HUES48 (cell line): Measurements from ENCODE around the gene UFC1.
A peak's percentile ranks its signal among the peaks of the same experiment; 100 is the strongest.

Experiments
- H3K27ac ChIP-seq: one replicate; pipeline ENCODE4 v1.7.0; 2013; ENCODE audit warnings: low read depth, low read length, inconsistent platforms
- H3K27me3 ChIP-seq: 2 replicates; pipeline ENCODE4 v1.6.1; 2013; ENCODE audit warnings: mild to moderate bottlenecking, low read length; ENCODE audit not compliant: control insufficient read depth, insufficient read depth
- H3K36me3 ChIP-seq: 2 replicates; pipeline ENCODE4 v1.6.1; 2013; ENCODE audit warnings: low read length; ENCODE audit not compliant: control insufficient read depth, insufficient read depth
- H3K4me1 ChIP-seq: 2 replicates; pipeline ENCODE4 v1.6.1; 2013; ENCODE audit warnings: mild to moderate bottlenecking, low read length; ENCODE audit not compliant: control insufficient read depth, insufficient read depth
- H3K4me3 ChIP-seq: 2 replicates; pipeline ENCODE4 v1.5.1; 2013; ENCODE audit warnings: mild to moderate bottlenecking, low read depth, low read length
- H3K9ac ChIP-seq: 2 replicates; pipeline ENCODE4 v1.6.1; 2013; ENCODE audit warnings: mild to moderate bottlenecking, low read depth, low read length, moderate library complexity
- H3K9me3 ChIP-seq: 2 replicates; pipeline ENCODE4 v1.6.1; 2013; ENCODE audit warnings: low read length; ENCODE audit not compliant: control insufficient read depth, insufficient read depth

The UFC1 gene

DNA sequence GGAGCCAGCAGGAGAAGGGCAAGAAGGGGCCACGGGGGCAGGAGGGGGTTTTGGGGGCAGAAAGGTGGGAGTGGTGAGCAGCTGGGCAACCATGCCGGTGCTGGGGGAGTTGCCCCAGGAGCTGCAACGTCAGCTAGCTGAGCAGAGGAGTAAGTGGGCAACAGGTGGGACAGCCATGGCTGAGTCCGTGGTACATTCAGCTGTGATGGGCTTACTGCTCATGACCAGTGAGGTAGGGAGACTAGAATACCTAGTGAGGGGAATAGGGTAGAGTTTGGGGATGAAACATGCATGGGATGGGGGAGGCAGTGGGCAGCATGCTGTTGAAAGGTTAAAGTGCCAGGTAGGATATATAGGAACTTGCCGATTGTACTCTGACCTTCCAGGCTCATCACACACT is 7.9 kb downstream of the UFC1 start:
- Histone ChIP-seq H3K4me3 (no peak overlapping the region), H3K9ac (no peak overlapping the region), H3K27ac (no peak overlapping the region), H3K36me3 (peaks cover 53% of the 10 kb centered on the region), H3K9me3 (no peaks in the 10 kb centered on the region), H3K27me3 (no peaks in the 10 kb centered on the region), H3K4me1 (peaks cover 3% of the 10 kb centered on the region; the same call in 1 of the 2 replicates)

GRCh38 chr1:161162052-161162451 is 8.3 kb downstream of the UFC1 start:
- Histone ChIP-seq H3K4me1 (peaks cover 3% of the 10 kb centered on the region; the same call in 1 of the 2 replicates), H3K36me3 (peaks cover 50% of the 10 kb centered on the region), H3K4me3 (no peak overlapping the region), H3K27ac (no peak overlapping the region), H3K9ac (no peak overlapping the region), H3K9me3 (no peaks in the 10 kb centered on the region), H3K27me3 (no peaks in the 10 kb centered on the region)

DNA sequence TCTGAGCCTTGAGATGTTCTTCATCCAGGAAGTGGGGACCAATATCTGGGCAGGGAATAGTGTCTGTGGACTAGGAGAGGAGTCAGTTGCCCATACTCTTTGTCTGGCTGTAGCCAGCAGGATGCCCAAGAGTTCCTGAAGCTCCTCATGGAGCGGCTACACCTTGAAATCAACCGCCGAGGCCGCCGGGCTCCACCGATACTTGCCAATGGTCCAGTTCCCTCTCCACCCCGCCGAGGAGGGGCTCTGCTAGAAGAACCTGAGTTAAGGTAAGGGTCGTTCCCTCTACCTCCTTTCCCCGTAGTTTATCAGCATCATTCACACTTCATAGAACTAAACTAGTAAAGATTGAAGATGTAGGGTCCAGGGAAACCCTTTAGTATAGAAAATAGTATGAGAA is 9.0 kb downstream of the UFC1 start:
- Histone ChIP-seq H3K36me3 (peaks cover 42% of the 10 kb centered on the region), H3K4me1 (peaks cover 3% of the 10 kb centered on the region; the same call in 1 of the 2 replicates), H3K9me3 (no peaks in the 10 kb centered on the region), H3K27ac (no peak overlapping the region), H3K9ac (no peak overlapping the region), H3K4me3 (no peak overlapping the region), H3K27me3 (no peaks in the 10 kb centered on the region)

- Histone ChIP-seq H3K4me3 (no peak overlapping the region), H3K27me3 (no peaks in the 10 kb centered on the region), H3K27ac (no peak overlapping the region), H3K4me1 (peaks cover 3% of the 10 kb centered on the region; the same call in 1 of the 2 replicates), H3K9me3 (no peaks in the 10 kb centered on the region), H3K36me3 (peaks cover 35% of the 10 kb centered on the region), H3K9ac (no peak overlapping the region)
Observed at GRCh38 chr1:161163793-161164192, 10.0 kb downstream of the UFC1 start.

DNA sequence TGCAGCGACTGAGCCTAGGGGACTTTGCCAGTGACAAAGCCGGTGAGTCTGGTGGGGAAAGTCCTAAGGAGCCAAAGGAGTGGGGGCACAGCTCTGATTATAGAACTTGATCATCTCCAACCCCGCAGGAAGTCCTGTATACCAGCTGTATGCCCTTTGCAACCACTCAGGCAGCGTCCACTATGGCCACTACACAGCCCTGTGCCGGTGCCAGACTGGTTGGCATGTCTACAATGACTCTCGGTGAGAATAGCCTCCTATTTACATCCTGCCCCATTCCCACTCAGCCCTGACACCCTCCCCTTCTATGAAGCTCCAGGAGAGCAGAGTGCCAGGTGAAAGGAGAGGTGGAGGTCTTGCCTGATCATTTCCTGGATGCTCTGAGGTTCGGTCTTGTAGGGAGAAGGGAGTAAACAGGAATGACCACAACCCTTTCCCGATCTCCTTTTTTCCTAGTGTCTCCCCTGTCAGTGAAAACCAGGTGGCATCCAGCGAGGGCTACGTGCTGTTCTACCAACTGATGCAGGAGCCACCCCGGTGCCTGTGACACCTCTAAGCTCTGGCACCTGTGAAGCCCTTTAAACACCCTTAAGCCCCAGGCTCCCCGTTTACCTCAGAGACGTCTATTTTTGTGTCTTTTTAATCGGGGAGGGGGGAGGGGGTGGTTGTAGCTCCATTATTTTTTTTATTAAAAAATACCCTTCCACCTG is 11.3 kb downstream of the UFC1 start:
- Histone ChIP-seq H3K27me3 (no peaks in the 10 kb centered on the region), H3K9me3 (no peaks in the 10 kb centered on the region), H3K27ac (peak overlapping the region; percentile 83), H3K36me3 (peaks cover 46% of the 10 kb centered on the region), H3K4me1 (peaks cover 2% of the 10 kb centered on the region; the same call in 1 of the 2 replicates), H3K9ac (no peak overlapping the region), H3K4me3 (peak overlapping the region; percentile 69)

GRCh38 chr1:161165742-161166668 is 12.2 kb downstream of the UFC1 start, which contains the start of gene PPOX:
Gene PPOX (plus strand): TSS chr1:161166426. CDS start chr1:161166848, 422 bp downstream.
- Histone ChIP-seq H3K9me3 (no peaks in the 10 kb centered on the region), H3K36me3 (peaks cover 53% of the 10 kb centered on the region), H3K4me3 (peak within 1 kb of the TSS; percentile 69), H3K27ac (peak within 1 kb of the TSS; percentile 83), H3K9ac (peak within 1 kb of the TSS; percentile 14; the same call in 1 of the 2 replicates), H3K27me3 (no peaks in the 10 kb centered on the region), H3K4me1 (no peaks in the 10 kb centered on the region)

DNA sequence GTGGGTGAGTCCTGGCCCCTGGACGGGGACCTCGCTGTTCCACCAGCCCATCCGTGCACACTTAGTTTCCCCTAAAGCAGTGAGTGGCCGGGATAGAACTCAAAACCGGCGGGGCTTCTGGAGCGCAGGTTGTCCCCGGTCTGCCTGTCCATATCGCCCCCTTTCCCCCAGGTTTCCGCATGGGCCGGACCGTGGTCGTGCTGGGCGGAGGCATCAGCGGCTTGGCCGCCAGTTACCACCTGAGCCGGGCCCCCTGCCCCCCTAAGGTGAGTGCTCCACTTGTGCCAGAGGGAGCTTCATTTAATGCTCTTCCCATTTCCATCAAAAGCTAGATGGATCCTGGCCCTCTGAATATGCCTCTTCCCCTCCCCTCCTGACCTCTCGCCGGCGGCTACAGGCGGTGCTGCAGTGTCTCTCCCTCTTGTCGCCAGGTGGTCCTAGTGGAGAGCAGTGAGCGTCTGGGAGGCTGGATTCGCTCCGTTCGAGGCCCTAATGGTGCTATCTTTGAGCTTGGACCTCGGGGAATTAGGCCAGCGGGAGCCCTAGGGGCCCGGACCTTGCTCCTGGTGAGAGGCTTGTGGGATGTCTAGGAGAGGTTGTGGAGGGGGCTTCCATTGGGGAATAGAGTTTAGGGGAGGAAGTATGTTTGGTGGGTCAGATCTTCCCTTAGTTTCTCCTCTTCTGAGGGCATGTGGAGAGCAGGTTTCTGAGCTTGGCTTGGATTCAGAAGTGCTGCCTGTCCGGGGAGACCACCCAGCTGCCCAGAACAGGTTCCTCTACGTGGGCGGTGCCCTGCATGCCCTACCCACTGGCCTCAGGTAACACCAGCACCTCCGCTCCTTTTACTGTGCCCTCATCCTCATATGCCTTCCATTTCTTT is 13.1 kb downstream of the UFC1 start:
- Histone ChIP-seq H3K9ac (peak overlapping the region; percentile 14; the same call in 1 of the 2 replicates), H3K4me3 (peak overlapping the region; percentile 69), H3K4me1 (no peaks in the 10 kb centered on the region), H3K36me3 (peaks cover 56% of the 10 kb centered on the region), H3K27me3 (no peaks in the 10 kb centered on the region), H3K27ac (peak overlapping the region; percentile 83), H3K9me3 (no peaks in the 10 kb centered on the region)

DNA sequence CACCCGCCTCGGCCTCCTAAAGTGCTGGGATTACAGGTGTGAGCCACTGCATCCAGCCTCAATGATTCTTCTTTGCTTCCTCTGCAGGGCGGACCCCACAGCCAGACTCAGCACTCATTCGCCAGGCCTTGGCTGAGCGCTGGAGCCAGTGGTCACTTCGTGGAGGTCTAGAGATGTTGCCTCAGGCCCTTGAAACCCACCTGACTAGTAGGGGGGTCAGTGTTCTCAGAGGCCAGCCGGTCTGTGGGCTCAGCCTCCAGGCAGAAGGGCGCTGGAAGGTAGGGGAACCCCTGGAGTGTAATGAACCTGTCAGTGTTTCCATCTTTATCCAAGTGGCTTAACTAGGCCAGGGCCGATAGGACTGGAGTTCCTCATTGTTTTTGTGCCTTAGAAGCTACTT is 15.1 kb downstream of the UFC1 start:
- Histone ChIP-seq H3K36me3 (peaks cover 56% of the 10 kb centered on the region), H3K27ac (no peak overlapping the region), H3K9me3 (no peaks in the 10 kb centered on the region), H3K27me3 (no peaks in the 10 kb centered on the region), H3K4me3 (no peak overlapping the region), H3K4me1 (no peaks in the 10 kb centered on the region), H3K9ac (no peak overlapping the region)

- H3K4me1 ChIP-seq: no peaks in the 10 kb centered on the region
- no peaks in the 10 kb centered on the region for H3K27me3 ChIP-seq
- no peaks in the 10 kb centered on the region for H3K9me3 ChIP-seq
- H3K4me3 ChIP-seq: no peak overlapping the region
- peaks cover 64% of the 10 kb centered on the region for H3K36me3 ChIP-seq
- H3K27ac ChIP-seq: no peak overlapping the region
- H3K9ac ChIP-seq: no peak overlapping the region
Observed at GRCh38 chr1:161171191-161171590, 17.4 kb downstream of the UFC1 start.

- no peaks in the 10 kb centered on the region for H3K9me3 ChIP-seq
- no peak overlapping the region for H3K27ac ChIP-seq
- peaks cover 64% of the 10 kb centered on the region for H3K36me3 ChIP-seq
- H3K9ac ChIP-seq: no peak overlapping the region
- H3K4me3 ChIP-seq: no peak overlapping the region
- H3K27me3 ChIP-seq: no peaks in the 10 kb centered on the region
- no peaks in the 10 kb centered on the region for H3K4me1 ChIP-seq
Observed at GRCh38 chr1:161171696-161172095, 17.9 kb downstream of the UFC1 start.
